ENCODE measurements around the gene ZNRD2. TPM values are rescaled to one million over a fixed set of nuclear protein-coding genes. Genes with fewer than 3 reads are reported as not detected.

The ZNRD2 gene
- total RNA-seq (2021) (54.8 to 70.9 TPM (median 55.7 TPM) in 3 replicates), Bru-seq, nascent RNA (percentile 84 among the genes with signal in this experiment)
- long read RNA-seq, experiment 1, transcript SSSCA1-201 (4 exons, 698 nt), result major isoform, 60 of 112 reads
- long read RNA-seq, experiment 1, transcript SSSCA1-206 (3 exons, 879 nt), result minor isoform, 6 of 112 reads
- long read RNA-seq, experiment 1, partial matches to known transcripts, result 12 of 112 reads
- long read RNA-seq, experiment 1, other reads (novel, unspliced or antisense), result 34 of 112 reads
- long read RNA-seq, experiment 2, transcript SSSCA1-206 (3 exons, 879 nt), result minor isoform, 14 of 68 reads
- long read RNA-seq, experiment 2, transcript SSSCA1-201 (4 exons, 698 nt), result major isoform, 44 of 68 reads
- long read RNA-seq, experiment 2, partial matches to known transcripts, result 6 of 68 reads
- long read RNA-seq, experiment 2, other reads (novel, unspliced or antisense), result 3 of 68 reads
- long read RNA-seq, experiment 3, transcript SSSCA1-206 (3 exons, 879 nt), result major isoform, 6 of 10 reads
- long read RNA-seq, experiment 3, partial matches to known transcripts, result 0 of 10 reads
- long read RNA-seq, experiment 3, other reads (novel, unspliced or antisense), result 0 of 10 reads

DNA sequence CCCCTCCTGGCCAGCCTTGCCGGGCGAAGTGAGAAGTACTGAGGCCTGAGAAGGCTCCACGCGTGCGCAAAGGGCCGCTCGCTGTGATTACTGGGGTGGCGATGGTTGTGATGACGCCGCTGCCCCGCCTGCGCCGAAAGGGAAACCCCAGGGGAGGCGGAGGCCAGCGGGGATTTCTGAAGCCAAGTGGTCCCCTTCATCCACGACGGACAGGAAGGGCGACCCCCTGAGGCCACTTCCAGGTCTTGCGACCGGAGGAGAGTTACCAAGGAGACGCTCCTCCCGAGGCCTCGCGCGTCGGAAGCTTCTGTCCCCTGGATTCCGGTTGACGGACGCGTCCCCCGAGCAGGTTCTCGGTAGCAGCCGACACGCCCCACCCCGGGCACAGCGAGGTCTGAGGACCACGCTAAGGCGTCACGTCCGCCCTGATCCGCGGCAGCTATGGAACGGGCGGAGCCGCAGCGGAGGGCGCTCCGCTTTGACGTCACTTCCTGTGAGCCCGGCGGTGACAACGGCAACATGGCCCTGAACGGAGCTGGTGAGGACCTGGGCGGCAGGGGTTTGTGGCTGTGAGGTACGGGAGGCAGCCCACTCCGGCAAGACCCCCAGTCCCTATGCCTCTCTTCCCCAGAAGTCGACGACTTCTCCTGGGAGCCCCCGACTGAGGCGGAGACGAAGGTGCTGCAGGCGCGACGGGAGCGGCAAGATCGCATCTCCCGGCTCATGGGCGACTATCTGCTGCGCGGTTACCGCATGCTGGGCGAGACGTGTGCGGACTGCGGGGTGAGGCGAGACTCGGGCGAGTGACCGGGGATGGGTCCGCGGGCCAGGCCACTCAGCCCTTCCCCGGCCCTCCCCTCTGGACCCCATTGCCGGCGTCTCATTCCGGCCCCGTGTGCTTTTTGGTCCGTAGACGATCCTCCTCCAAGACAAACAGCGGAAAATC is at the start of gene ZNRD2:
TSS of gene ZNRD2 (plus strand) at position 505 of the 946 bp plus-strand sequence. CDS start at position 520, 15 bp downstream.
- peak; percentile 75 for ATAC-seq
- ChIA-PET POLR2A (interaction anchor here (1.0 to 1.5 kb wide), 8 partner anchors 10 to 62 kb away, joined by 3 to 10 read pairs (median 3); no protein-coding TSS in a partner anchor), CTCF (interaction anchor here (0.5 to 6.1 kb wide), 29 partner anchors 10 to 904 kb away, joined by 3 to 270 read pairs (median 4); partner anchors contain the start of genes FIBP, KCNK7, LTBP3 and MAP3K11)
- Mint-ChIP-seq H3K27ac (peak within 1 kb of the TSS; percentile 98), H3K4me3 (peak within 1 kb of the TSS; percentile 99), H3K9me3 (no peaks in the 10 kb centered on the region), H3K36me3 (0 out of 2 replicates have a peak, but pooled peaks cover 3% of the 10 kb centered on the region), H3K27me3 (ENCODE audit: low read depth) (peaks cover 7% of the 10 kb centered on the region), H3K4me1 (peaks cover 41% of the 10 kb centered on the region)
- DNase-seq (ENCODE audit: low spot score), result peak; percentile 98
- TF ChIP-seq ZNF263 (CRISPR knock-in tag; IDR thresholded peaks at IDR 0.05; ENCODE audit: low read depth) (no peak), RORB (CRISPR knock-in tag; IDR thresholded peaks at IDR 0.05) (no peak), ZNF317 (CRISPR knock-in tag; IDR thresholded peaks at IDR 0.05; ENCODE audit: borderline replicate concordance, low read depth) (no peak; the same call in 1 of the 2 replicates), ELF4 (CRISPR knock-in tag; IDR thresholded peaks at IDR 0.05; ENCODE audit: low read depth) (no peak), TP53 (CRISPR knock-in tag; IDR thresholded peaks at IDR 0.05) (no peak), AFF4 (CRISPR knock-in tag; IDR thresholded peaks at IDR 0.05; ENCODE audit: borderline replicate concordance) (no peak), NFATC4 (CRISPR knock-in tag; IDR thresholded peaks at IDR 0.05) (no peak), TCF7 (CRISPR knock-in tag; IDR thresholded peaks at IDR 0.05; ENCODE audit: low read depth) (no peak), MXD4 (CRISPR knock-in tag; IDR thresholded peaks at IDR 0.05; ENCODE audit: borderline replicate concordance) (no peak), SMAD4 (CRISPR knock-in tag; IDR thresholded peaks at IDR 0.05) (no peak), ATF2 (CRISPR knock-in tag; IDR thresholded peaks at IDR 0.05; ENCODE audit: borderline replicate concordance, low read depth) (no peak), ZNF138 (CRISPR knock-in tag; conservative IDR thresholded peaks at IDR 0.05) (no peak), MAX (CRISPR knock-in tag; IDR thresholded peaks at IDR 0.05) (peak; percentile 85), E2F5 (CRISPR knock-in tag; IDR thresholded peaks at IDR 0.05) (peak; percentile 69; the same call in 1 of the 2 replicates)
- TF ChIP-seq, protein P1, sequence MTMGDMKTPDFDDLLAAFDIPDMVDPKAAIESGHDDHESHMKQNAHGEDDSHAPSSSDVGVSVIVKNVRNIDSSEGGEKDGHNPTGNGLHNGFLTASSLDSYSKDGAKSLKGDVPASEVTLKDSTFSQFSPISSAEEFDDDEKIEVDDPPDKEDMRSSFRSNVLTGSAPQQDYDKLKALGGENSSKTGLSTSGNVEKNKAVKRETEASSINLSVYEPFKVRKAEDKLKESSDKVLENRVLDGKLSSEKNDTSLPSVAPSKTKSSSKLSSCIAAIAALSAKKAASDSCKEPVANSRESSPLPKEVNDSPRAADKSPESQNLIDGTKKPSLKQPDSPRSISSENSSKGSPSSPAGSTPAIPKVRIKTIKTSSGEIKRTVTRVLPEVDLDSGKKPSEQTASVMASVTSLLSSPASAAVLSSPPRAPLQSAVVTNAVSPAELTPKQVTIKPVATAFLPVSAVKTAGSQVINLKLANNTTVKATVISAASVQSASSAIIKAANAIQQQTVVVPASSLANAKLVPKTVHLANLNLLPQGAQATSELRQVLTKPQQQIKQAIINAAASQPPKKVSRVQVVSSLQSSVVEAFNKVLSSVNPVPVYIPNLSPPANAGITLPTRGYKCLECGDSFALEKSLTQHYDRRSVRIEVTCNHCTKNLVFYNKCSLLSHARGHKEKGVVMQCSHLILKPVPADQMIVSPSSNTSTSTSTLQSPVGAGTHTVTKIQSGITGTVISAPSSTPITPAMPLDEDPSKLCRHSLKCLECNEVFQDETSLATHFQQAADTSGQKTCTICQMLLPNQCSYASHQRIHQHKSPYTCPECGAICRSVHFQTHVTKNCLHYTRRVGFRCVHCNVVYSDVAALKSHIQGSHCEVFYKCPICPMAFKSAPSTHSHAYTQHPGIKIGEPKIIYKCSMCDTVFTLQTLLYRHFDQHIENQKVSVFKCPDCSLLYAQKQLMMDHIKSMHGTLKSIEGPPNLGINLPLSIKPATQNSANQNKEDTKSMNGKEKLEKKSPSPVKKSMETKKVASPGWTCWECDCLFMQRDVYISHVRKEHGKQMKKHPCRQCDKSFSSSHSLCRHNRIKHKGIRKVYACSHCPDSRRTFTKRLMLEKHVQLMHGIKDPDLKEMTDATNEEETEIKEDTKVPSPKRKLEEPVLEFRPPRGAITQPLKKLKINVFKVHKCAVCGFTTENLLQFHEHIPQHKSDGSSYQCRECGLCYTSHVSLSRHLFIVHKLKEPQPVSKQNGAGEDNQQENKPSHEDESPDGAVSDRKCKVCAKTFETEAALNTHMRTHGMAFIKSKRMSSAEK (CRISPR knock-in tag; IDR thresholded peaks at IDR 0.05; ENCODE audit: borderline replicate concordance), result no peak
- TF ChIP-seq, protein P2, sequence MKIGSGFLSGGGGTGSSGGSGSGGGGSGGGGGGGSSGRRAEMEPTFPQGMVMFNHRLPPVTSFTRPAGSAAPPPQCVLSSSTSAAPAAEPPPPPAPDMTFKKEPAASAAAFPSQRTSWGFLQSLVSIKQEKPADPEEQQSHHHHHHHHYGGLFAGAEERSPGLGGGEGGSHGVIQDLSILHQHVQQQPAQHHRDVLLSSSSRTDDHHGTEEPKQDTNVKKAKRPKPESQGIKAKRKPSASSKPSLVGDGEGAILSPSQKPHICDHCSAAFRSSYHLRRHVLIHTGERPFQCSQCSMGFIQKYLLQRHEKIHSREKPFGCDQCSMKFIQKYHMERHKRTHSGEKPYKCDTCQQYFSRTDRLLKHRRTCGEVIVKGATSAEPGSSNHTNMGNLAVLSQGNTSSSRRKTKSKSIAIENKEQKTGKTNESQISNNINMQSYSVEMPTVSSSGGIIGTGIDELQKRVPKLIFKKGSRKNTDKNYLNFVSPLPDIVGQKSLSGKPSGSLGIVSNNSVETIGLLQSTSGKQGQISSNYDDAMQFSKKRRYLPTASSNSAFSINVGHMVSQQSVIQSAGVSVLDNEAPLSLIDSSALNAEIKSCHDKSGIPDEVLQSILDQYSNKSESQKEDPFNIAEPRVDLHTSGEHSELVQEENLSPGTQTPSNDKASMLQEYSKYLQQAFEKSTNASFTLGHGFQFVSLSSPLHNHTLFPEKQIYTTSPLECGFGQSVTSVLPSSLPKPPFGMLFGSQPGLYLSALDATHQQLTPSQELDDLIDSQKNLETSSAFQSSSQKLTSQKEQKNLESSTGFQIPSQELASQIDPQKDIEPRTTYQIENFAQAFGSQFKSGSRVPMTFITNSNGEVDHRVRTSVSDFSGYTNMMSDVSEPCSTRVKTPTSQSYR (CRISPR knock-in tag; IDR thresholded peaks at IDR 0.05), result no peak
- TF ChIP-seq, protein P3, sequence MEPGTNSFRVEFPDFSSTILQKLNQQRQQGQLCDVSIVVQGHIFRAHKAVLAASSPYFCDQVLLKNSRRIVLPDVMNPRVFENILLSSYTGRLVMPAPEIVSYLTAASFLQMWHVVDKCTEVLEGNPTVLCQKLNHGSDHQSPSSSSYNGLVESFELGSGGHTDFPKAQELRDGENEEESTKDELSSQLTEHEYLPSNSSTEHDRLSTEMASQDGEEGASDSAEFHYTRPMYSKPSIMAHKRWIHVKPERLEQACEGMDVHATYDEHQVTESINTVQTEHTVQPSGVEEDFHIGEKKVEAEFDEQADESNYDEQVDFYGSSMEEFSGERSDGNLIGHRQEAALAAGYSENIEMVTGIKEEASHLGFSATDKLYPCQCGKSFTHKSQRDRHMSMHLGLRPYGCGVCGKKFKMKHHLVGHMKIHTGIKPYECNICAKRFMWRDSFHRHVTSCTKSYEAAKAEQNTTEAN (CRISPR knock-in tag; IDR thresholded peaks at IDR 0.05), result peak; percentile 52; the same call in 1 of the 2 replicates
